Ishikawa (cell line): Measurements from ENCODE around the gene ENTPD1.

Source experiments
- CEBPB ChIP-seq: IDR thresholded peaks from 2 replicates; pipeline ENCODE4 v1.6.1; 2012
- CREB1 ChIP-seq: IDR thresholded peaks from 2 replicates; pipeline ENCODE4 v1.6.1; 2012; ENCODE audit warnings: low read depth
- EGR1 ChIP-seq: IDR thresholded peaks from 2 replicates; pipeline ENCODE4 v1.6.1; 2012
- EP300 ChIP-seq: IDR thresholded peaks from 2 replicates; pipeline ENCODE4 v1.6.1; 2012; ENCODE audit warnings: borderline replicate concordance
- FOXM1 ChIP-seq: IDR thresholded peaks from 2 replicates; pipeline ENCODE4 v1.6.1; 2012; ENCODE audit warnings: low read depth, borderline replicate concordance
- MAX ChIP-seq: IDR thresholded peaks from 2 replicates; pipeline ENCODE4 v1.6.1; 2012
- NFIC ChIP-seq: IDR thresholded peaks from 2 replicates; pipeline ENCODE4 v1.6.1; 2012
- RAD21 ChIP-seq: IDR thresholded peaks from 2 replicates; pipeline ENCODE4 v1.6.1; 2012; ENCODE audit warnings: low read depth
- REST ChIP-seq: IDR thresholded peaks from 2 replicates; pipeline ENCODE4 v1.6.1; 2012; ENCODE audit warnings: low read depth, mild to moderate bottlenecking
- TAF1 ChIP-seq: IDR thresholded peaks from 2 replicates; pipeline ENCODE4 v1.6.1; 2012; ENCODE audit warnings: low read depth, mild to moderate bottlenecking
- TCF12 ChIP-seq: IDR thresholded peaks from 2 replicates; pipeline ENCODE4 v1.6.1; 2012; ENCODE audit warnings: low read depth
- TEAD4 ChIP-seq: IDR thresholded peaks from 2 replicates; pipeline ENCODE4 v1.6.1; 2012
- USF1 ChIP-seq: IDR thresholded peaks from 2 replicates; pipeline ENCODE4 v1.6.1; 2012
- YY1 ChIP-seq: IDR thresholded peaks from 2 replicates; pipeline ENCODE4 v1.6.1; 2012; ENCODE audit warnings: low read depth
- ZBTB7A ChIP-seq: IDR thresholded peaks from 2 replicates; pipeline ENCODE4 v1.6.1; 2012; ENCODE audit warnings: low read depth

Gene ENTPD1

GRCh38 chr10:95758351-95759025 is 2.5 kb downstream of the ENTPD1 start:
- 0 out of 2 replicates have a peak, but pooled peaks have one; percentile 44 for TF ChIP-seq MAX
- TF ChIP-seq EGR1, result no peak

- TF ChIP-seq EP300 (no peak), RAD21 (no peak), TCF12 (no peak), NFIC (no peak), YY1 (no peak), CEBPB (no peak), EGR1 (no peak), TEAD4 (no peak)
Measured at GRCh38 chr10:95759233-95759826, 3.4 kb downstream of the ENTPD1 start.

- TF ChIP-seq TEAD4 (no peak), FOXM1 (no peak), TAF1 (no peak), TCF12 (no peak), RAD21 (no peak), NFIC (no peak), REST (no peak), EP300 (no peak), USF1 (no peak), EGR1 (no peak), CEBPB (no peak), ZBTB7A (no peak), MAX (no peak), CREB1 (no peak), YY1 (no peak)
Measured at GRCh38 chr10:95761939-95762492, 6.1 kb downstream of the ENTPD1 start.

GRCh38 chr10:95767884-95768556 is 12.1 kb downstream of the ENTPD1 start:
- TF ChIP-seq ZBTB7A (no peak), FOXM1 (no peak), YY1 (no peak), MAX (no peak), USF1 (no peak), EGR1 (no peak), TCF12 (no peak)

- TF ChIP-seq RAD21 (no peak), TEAD4 (no peak), CREB1 (no peak), TCF12 (no peak), ZBTB7A (no peak), EGR1 (no peak), EP300 (no peak), CEBPB (no peak), YY1 (no peak), NFIC (no peak), REST (no peak), USF1 (no peak), MAX (no peak), FOXM1 (no peak), TAF1 (no peak)
Measured at GRCh38 chr10:95770084-95770720, 14.2 kb downstream of the ENTPD1 start.
